Erythroblast (primary cell): Measurements from ENCODE around the gene OR4D2.
"Not testable (repeated sequence)": the region's sequence is repeated elsewhere in the genome, so short reads cannot be mapped to it uniquely, and the experiment has no call there.

Source experiments
- DNase-seq, 2 experiments: peaks; one replicate each; lab custom pipeline; 2025; lab: John Stamatoyannopoulos, UW
- GATA1 ChIP-seq: IDR thresholded peaks from 2 replicates; pipeline ENCODE4 v1.6.1; 2011; ENCODE audit warnings: low read depth, mild to moderate bottlenecking, control low read depth, low read length, moderate library complexity
- POLR2A ChIP-seq: IDR thresholded peaks from 2 replicates; pipeline ENCODE4 v1.6.1; 2011; ENCODE audit warnings: mild to moderate bottlenecking, low read length

OR4D2 gene

DNA sequence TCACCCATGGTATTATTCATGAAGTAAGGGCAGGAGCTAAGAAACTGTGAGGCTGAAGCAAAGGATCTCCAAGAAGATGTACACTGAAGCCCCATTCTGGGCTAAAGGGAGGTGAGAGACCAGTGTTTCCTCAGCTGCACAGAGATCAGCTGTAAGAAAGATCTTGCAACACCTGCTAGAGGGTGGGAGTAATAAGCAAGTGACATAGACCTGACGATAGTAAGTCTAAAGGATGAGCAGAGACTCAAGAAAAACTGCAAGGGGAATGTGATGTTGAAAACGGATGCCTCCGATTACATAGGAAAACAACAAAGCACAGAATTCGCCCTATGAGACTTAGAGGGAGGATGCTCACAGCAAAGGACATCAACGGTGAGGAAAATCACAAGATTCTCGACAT, at the start of gene OR4D2:
Gene OR4D2, plus strand, starts transcription at position 301 of the 400 bp plus-strand sequence. CDS start 2,674 bp downstream, outside the sequence.
- no peak for DNase-seq
- TF ChIP-seq GATA1 (no peak), POLR2A (no peak)

DNA sequence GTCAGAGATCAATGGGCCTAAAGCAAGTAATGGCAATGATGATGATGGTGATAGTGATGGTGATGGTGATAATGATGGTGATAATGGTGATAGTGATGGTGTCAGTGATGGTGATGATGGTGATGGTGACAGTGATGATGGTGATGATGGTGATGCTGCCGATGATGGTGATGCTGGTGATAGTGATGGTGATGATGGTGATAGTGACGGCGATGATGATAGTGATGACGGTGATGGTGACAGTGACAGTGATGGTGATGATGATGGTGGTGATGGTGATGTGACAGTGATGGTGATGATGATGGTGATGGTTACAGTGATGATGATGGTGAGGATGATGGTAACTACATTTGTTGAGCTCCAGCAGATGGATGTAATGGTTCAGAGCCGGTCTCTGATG, 49.4 kb upstream of the OR4D2 start:
- no peak for TF ChIP-seq GATA1
- TF ChIP-seq POLR2A = no peak
- no peak for DNase-seq

DNA sequence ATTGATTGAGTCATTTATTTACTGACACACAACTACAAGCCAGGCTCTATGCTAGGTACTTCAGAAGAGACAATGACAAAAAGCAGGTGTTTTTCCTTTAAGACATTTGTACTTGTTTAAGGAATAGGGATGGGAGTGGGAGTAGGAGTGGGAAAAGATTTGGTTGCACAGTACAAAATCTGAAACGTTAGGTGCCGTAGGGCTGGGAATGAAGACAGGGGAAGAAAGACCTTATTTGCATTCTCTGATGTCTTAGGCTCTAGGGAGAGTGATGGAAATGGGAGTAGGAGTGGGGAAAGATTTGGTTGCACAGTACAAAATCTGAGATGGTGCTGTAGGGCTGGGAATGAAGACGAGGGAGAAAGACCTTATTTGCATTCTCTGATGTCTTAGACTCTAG, 47.3 kb upstream of the OR4D2 start:
- no peak for DNase-seq
- no peak for TF ChIP-seq GATA1
- TF ChIP-seq POLR2A = no peak

DNA sequence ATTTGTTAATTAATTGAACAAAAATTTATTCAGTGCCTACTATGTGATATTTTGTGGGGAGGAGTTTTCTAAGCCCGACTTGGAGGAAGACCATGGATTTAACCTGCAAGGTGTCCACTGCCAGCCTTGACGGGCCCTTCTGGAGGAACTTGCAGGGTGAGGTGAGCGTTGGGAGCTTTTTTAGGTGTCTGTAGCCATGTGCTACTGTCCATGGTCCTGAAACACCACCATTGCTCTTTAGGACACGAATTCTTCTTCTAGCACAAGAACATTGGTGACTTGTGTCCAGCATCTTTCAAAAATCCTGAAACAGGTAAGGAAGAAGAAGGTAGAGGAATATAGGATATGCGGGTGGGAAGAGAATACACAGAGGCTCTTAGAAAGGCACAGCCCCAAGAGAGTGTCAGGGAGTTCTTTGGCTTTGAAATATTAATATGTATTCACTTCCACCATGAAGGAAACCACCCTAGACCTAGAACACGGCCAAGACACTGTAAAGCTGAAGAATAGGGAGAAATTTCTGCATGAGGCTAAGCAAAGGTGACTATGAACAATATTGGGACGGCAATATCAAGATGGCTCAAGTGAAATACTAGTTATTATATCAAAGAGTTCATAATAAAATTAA, 46.5 kb upstream of the OR4D2 start:
- DNase-seq = peak; percentile 61 to 71
- TF ChIP-seq POLR2A (no peak), GATA1 (no peak)

DNA sequence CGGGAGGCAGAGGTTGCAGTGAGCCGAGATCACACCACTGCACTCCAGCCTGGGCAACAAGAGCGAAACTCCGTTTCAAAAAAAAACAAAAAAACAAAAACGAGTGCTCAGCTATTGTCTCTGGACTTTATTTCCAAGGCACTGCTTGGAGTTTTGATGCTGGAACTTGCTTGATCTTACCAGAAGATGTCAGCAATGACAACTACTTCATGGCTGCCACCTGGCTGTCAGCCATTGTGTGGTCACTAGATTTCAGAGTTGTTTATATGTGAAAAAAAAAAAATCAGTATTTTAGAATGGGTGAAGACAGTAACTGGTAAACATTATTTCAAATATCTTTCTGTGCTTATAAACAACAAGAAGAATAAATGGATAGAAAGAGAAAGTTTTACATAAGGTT, 44.9 kb upstream of the OR4D2 start:
- DNase-seq = peak; percentile 39 to 45
- TF ChIP-seq GATA1 (no peak), POLR2A (no peak)

DNA sequence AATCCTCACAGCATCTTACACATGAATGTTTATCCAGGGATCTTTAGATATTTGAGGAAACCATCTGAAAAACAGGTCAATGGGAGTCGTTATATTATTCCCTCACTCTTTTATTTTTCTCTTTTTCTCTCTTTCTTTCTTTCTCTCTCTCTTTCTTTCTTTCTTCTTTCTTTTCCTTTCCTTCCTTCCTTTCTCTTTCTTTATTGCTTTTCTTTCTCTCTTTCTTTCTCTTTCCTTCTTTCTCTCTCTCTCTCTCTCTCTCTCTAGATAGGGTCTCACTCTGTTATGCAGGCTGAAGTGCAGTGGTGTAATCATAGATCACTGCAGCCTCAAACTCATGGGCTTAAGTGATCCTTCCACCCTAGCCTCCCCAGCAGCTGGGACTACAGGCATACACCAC, 38.9 kb upstream of the OR4D2 start:
- TF ChIP-seq POLR2A (no peak), GATA1 (no peak)

DNA sequence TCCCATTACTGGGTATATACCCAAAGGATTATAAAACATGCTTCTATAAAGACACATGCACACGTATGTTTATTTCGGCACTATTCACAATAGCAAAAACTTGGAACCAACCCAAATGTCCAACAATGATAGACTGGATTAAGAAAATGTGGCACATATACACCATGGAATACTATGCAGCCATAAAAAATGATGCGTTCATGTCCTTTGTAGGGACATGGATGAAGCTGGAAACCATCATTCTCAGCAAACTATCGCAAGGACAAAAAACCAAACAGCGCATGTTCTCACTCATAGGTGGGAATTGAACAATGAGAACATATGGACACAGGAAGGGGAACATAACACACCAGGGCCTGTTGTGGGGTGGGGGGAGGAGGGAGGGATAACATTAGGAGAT, 34.1 kb upstream of the OR4D2 start:
- DNase-seq = not testable (repeated sequence)

More for the DNA sequence above, 38.9 kb upstream of the OR4D2 start:
- DNase-seq = no peak

DNA sequence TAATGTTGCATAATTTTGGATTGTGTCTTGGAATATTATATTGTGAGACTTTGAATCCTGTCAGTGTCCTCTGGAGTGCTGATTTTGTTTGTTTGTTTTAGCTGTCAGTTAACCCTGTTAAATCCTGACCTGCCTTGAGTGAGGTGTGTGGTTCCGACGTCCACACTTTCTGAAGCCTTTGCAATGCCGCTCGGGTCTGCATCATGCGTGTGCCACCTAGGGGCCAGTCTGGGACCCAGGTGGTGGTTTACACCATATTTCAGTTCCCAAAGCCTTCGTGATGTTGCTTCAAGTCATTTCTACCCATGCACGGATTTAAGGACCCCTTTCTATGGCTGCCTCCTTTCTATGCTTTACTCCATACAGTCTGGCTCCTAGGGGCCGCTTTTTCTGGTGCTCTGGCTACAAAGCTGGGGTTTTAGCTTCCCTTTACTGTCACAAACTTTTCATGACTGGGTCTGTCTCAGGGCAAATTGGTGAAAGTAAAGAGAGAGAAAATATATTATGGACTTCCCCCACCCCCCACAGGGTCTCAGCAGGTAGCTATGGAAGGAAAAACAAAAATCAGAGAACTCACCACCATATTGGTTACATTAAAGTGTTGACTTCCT, 30.0 kb upstream of the OR4D2 start:
- TF ChIP-seq GATA1 (no peak), POLR2A (no peak)
- DNase-seq = peak; percentile 11 to 27

DNA sequence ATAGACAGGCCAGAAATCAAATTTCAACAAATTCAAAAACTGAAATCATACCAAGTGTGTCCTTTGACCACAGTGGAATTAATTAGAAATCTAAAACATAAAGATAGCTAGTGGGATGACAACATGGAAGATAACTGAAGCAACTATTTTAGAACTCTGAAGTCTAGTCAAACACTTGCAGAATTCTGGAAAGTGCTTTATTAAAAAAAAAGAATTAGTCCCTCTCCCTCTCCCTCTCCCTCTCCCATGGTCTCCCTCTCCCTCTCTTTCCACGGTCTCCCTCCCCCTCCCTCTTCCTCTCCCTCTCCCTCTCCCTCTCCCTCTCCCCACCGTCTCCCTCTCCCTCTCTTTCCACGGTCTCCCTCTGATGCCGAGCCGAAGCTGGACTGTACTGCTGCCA, 25.3 kb upstream of the OR4D2 start:
- TF ChIP-seq GATA1 = no peak
- no peak for TF ChIP-seq POLR2A
- no peak for DNase-seq

DNA sequence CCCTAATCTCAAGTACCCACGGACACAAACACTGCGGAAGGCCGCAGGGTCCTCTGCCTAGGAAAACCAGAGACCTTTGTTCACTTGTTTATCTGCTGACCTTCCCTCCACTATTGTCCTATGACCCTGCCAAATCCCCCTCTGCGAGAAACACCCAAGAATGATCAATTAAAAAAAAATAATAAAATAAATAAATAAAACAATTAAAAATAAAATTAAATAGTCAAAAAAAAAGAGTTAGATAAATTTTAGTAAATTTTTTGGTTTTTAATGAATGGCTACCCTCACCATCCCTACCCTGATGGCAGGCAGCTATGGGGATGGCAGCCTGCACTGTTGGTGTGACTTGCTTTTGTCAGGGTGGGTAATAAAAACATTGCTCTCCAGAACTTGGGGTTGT, 23.4 kb upstream of the OR4D2 start:
- not testable (repeated sequence) for DNase-seq

DNA sequence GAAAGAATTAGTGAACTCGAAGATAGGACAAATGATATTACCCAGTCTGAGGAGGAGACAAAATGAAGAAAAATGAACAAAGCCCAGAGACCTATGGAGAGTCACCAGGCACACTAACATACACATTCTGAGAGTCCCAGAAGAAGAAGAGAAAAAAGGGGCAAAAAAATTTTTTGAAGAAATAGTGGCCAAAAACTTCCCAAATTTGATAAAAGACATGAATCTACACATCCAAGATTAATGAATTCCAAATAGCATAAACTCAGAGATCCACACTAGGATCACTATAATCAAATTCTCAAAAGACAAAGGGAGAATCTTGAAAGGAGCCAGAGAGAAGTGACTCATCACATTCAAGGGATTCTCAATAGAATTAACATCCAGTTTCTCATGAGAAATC, 22.0 kb upstream of the OR4D2 start:
- no peak for DNase-seq
- TF ChIP-seq GATA1 = no peak
- no peak for TF ChIP-seq POLR2A

DNA sequence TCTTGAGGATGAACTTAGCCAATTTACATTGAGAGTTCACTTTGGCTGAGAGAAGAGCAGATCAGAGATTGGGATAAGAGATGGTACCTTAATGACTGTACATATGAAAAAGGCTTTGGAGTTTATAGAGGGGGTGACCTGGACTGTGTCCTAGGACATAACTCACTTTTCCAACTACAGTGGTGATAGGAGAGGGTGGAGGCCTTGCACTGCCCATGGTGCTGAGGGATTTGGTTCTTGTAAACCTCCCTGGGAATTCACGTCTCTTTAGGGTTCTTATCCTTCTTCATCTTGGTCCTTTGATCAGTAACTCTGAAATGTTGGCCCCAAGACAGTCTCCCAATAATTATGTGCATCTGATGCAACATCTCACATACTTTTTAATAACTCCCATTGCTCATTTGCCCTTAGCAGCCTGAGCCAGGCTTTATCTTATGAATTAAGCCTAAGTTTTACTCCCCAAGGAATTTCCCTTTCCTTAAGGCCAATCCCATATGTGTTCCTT, 18.8 kb upstream of the OR4D2 start, which contains the start of gene OR4D1:
Gene OR4D1, plus strand, starts transcription at position 455 of the 505 bp plus-strand sequence. CDS start 6,770 bp downstream, outside the sequence.
- TF ChIP-seq GATA1 = no peak
- no peak for TF ChIP-seq POLR2A
- no peak for DNase-seq

DNA sequence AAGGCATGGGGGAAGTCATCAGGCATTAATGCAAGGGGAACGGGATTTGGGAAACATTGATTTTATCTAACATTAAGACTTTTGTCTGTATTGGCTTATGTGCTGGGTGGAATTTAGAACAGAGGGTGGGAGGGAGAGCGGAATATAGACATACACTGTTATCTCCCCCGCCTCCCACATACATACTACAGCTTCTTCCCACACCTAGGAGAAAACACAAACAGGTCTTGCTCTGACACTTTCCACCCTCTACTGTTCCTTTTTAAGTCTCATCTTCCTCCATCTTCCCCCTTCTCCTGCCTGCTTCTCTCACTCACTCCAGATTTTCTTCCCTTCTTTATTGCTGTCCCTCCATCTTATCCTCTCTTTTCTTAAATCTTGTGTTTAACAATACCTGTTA, 18.2 kb upstream of the OR4D2 start:
- TF ChIP-seq GATA1 (no peak), POLR2A (no peak)
- DNase-seq = no peak

DNA sequence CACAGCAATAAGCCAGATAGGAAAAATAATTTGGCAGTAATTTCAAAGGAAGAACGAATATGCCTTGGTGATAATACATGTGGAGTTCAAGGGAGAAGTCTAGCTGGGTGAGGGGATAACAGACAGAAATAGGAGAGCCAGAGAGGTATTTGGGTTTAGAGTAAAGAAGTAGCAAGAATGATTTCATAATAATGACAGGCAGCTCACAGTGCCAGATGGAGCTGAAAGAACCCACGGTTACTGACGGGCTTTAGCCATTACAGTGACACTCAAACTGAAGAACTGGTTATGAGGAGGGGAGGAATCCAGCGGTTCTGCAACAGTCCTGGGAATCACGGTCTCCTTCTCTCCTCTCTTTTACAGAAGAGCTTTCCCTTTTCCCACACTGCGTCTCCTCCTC, 16.4 kb upstream of the OR4D2 start:
- TF ChIP-seq GATA1 = no peak
- TF ChIP-seq POLR2A = no peak
- DNase-seq = no peak

DNA sequence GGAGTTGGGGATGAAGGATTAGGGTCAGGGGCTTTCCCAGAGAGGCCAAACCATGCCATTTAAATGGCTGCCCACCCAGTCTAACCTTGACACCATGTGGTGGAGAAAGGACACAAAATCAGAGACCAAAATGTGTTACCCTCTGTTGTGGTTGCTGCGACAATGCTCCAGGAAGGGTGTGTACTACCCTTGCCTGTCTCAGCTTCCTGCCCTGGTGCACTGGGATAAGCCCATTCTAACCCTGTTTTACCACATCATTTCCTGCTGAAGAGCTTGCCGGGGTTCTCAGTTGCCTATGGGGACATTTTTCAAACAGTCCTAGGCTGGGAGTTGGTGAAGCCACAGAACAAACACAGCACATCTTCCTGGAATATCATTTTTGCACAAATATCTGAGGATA, 13.7 kb upstream of the OR4D2 start:
- no peak for DNase-seq
- TF ChIP-seq GATA1 (no peak), POLR2A (no peak)
